ENCODE results near the gene SELENOS.
"Not testable (repeated sequence)": the region's sequence is repeated elsewhere in the genome, so short reads cannot be mapped to it uniquely, and the experiment has no call there.

The SELENOS gene

GRCh38 chr15:101309436-101310160, 32.3 kb upstream of the SELENOS start:
- DNase-seq (ENCODE audit: low spot score) = no peak

GRCh38 chr15:101308604-101309435, 31.5 kb upstream of the SELENOS start:
- DNase-seq (ENCODE audit: low spot score) = no peak

- DNase-seq (ENCODE audit: low spot score) = no peak
Measured at GRCh38 chr15:101307897-101308603, 30.8 kb upstream of the SELENOS start.

GRCh38 chr15:101307048-101307896, 30.0 kb upstream of the SELENOS start:
- DNase-seq (ENCODE audit: low spot score) = no peak

- DNase-seq (ENCODE audit: low spot score) = no peak
Measured at GRCh38 chr15:101306341-101307047, 29.2 kb upstream of the SELENOS start.

GRCh38 chr15:101305820-101306255, 28.6 kb upstream of the SELENOS start:
- no peak for DNase-seq (ENCODE audit: low spot score)

GRCh38 chr15:101303408-101303807, 26.1 kb upstream of the SELENOS start:
- DNase-seq (ENCODE audit: low spot score) = no peak

GRCh38 chr15:101296418-101297405, 19.4 kb upstream of the SELENOS start:
- DNase-seq (ENCODE audit: low spot score) = no peak

- peak; percentile 24 for DNase-seq (ENCODE audit: low spot score)
Measured at GRCh38 chr15:101295607-101296161, 18.4 kb upstream of the SELENOS start.

GRCh38 chr15:101294731-101295606, 17.7 kb upstream of the SELENOS start, which contains the start of gene SNRPA1:
Gene SNRPA1, minus strand, starts transcription at chr15:101295248. Its CDS starts 70 bp downstream, at chr15:101295178.
- DNase-seq (ENCODE audit: low spot score) = peak; percentile 98

- DNase-seq (ENCODE audit: low spot score) = no peak
Measured at GRCh38 chr15:101293122-101293521, 15.8 kb upstream of the SELENOS start.

- DNase-seq (ENCODE audit: low spot score) = peak; percentile 81
Measured at GRCh38 chr15:101288905-101289513, 11.7 kb upstream of the SELENOS start.

GRCh38 chr15:101287342-101287741, 10.1 kb upstream of the SELENOS start:
- not testable (repeated sequence) for DNase-seq (ENCODE audit: low spot score)

- no peak for DNase-seq (ENCODE audit: low spot score)
Measured at GRCh38 chr15:101286471-101287114, 9.3 kb upstream of the SELENOS start.

GRCh38 chr15:101283931-101284330, 6.6 kb upstream of the SELENOS start:
- DNase-seq (ENCODE audit: low spot score) = no peak

GRCh38 chr15:101280007-101280406, 2.7 kb upstream of the SELENOS start:
- DNase-seq (ENCODE audit: low spot score) = no peak

- DNase-seq (ENCODE audit: low spot score) = no peak
Measured at GRCh38 chr15:101277943-101278564, 769 bp upstream of the SELENOS start.
